ENCODE measurements around the gene ULK1. TPM values are rescaled to one million over a fixed set of nuclear protein-coding genes. Genes with fewer than 3 reads are reported as not detected.
"Not testable (repeated sequence)": the region's sequence is repeated elsewhere in the genome, so short reads cannot be mapped to it uniquely, and the experiment has no call there.

ULK1 gene
- total RNA-seq, 4 donors from 2014 or later, result 11.8 to 135 (median 38.8) TPM

GRCh38 chr12:131872154-131873051, 22.0 kb upstream of the ULK1 start:
- TF ChIP-seq CTCF (IDR thresholded peaks at IDR 0.05) (no peak), POLR2A (IDR thresholded peaks at IDR 0.05) (no peak)
- intact Hi-C loops (cut with DNase I; ENCODE audit: low total_unique reads), result no loop called here
- H3K27me3 ChIP-seq, result no peaks in the 10 kb centered on the region
- DNase-seq, result no peak
- no peaks in the 10 kb centered on the region for H3K9me3 ChIP-seq
- H3K36me3 ChIP-seq, result no peaks in the 10 kb centered on the region
- no peaks in the 10 kb centered on the region for H3K4me1 ChIP-seq
- no peak overlapping the region for H3K27ac ChIP-seq
- H3K4me3 ChIP-seq, result no peak overlapping the region

DNA sequence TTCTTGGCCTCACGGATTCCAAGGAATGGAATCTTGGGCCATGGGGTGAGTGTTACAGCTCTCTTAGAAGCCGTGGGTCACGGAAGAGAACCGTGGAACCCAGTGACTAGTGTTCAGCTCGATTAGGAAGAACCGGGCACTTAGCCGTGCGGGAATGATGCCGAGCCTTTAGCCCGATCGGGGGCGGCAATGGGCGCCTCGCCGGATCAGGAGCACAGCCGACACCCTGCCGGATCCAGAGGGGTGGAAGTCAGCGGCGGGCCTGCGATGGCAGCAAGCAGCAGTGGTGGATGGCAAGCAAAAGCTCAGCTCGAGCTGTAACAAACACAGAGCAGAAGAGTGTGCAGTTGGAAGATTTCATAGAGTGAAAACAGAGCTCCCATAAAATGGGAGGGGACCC, 21.1 kb upstream of the ULK1 start:
- Histone ChIP-seq H3K4me1 (no peaks in the 10 kb centered on the region), H3K4me3 (no peak overlapping the region), H3K27ac (no peak overlapping the region), H3K36me3 (no peaks in the 10 kb centered on the region), H3K27me3 (no peaks in the 10 kb centered on the region), H3K9me3 (no peaks in the 10 kb centered on the region)
- DNase-seq, result no peak
- no peak for TF ChIP-seq CTCF (IDR thresholded peaks at IDR 0.05)
- TF ChIP-seq POLR2A (IDR thresholded peaks at IDR 0.05), result no peak
- intact Hi-C loops (cut with DNase I; ENCODE audit: low total_unique reads), result no loop called here

DNA sequence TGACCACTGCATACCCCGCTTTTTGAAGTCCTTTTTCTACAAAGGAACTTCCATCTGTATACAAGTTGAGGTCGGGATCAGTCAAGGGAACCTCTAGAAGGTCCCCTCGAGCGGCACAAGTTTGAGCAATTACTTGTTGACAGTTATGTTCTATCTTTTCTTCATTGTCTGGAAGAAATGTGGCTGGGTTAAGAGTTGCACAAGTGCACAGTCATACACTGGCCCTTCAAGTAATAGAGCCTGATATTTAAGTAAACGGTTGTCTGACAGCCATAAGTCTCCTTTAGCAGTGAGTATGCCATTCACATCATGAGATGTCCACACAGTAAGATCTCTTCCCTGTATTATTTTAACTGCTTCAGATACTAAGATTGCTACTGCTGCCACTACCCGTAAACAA, 19.4 kb upstream of the ULK1 start:
- H3K4me1 ChIP-seq; H3K27ac ChIP-seq; H3K27me3 ChIP-seq; H3K36me3 ChIP-seq; intact Hi-C loops (cut with DNase I; ENCODE audit: low total_unique reads); H3K9me3 ChIP-seq; DNase-seq; H3K4me3 ChIP-seq: not testable (repeated sequence)

DNA sequence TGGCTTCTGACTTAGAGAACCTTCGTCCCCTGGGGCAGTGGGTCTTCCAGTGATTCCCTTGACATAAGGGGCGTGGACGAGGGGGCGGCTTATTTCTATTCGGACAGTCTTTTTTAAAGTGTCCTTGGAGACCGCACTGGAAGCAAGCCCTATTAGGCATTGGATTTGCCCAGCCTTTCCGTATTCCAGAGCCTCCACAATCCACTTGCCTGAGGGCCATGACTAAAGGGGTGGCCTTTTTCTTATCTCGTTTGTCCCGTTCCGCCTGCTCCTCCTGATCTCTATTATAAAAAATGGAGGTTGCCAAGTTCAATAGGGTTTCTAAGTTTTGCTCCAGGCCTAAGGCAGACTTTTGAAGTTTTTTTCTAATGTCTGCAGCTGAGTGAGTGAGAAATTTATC, 17.2 kb upstream of the ULK1 start:
- H3K27me3 ChIP-seq; H3K4me1 ChIP-seq; intact Hi-C loops (cut with DNase I; ENCODE audit: low total_unique reads); H3K9me3 ChIP-seq; H3K27ac ChIP-seq; H3K36me3 ChIP-seq; DNase-seq; H3K4me3 ChIP-seq: not testable (repeated sequence)

GRCh38 chr12:131878436-131878835, 16.0 kb upstream of the ULK1 start:
- H3K4me1 ChIP-seq, result not testable (repeated sequence)

DNA sequence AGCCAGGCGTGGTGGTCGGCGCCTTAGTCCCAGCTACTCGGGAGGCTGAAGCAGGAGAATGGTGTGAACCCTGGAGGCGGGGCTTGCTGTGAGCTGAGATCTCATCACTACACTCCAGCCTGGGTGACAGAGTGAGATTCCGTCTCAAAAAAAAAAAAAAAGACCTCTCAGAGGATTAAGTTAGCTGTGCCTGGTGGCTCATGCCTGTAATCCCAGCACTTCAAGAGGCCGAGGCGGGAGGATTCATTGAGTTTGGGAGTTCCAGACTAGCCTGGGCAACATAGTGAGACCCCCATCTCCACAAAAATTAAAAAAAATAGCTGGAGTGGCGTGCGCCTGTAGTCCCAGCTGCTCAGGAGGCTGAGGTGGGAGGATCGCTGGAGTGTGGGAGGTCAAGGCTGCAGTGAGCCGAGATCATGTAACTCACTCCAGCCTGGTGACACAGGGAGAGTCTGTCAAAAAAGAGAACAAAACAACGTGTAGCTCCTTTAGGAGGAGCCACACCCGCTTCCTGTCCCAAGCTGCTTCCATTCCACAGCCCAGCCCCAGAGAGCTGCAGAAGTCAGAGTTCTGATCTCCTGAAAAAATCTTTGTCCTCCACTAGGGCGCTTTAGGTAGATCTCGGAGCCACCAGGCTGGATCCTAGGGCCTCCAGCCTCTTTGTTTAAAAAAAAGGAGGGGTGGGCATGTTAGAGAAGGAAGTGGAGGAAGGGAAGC, 11.5 kb upstream of the ULK1 start:
- DNase-seq, result no peak
- Histone ChIP-seq H3K27me3 (no peaks in the 10 kb centered on the region), H3K4me3 (no peak overlapping the region), H3K9me3 (no peaks in the 10 kb centered on the region), H3K36me3 (no peaks in the 10 kb centered on the region), H3K4me1 (no peaks in the 10 kb centered on the region), H3K27ac (no peak overlapping the region)
- no peak for TF ChIP-seq CTCF (IDR thresholded peaks at IDR 0.05)
- no peak for TF ChIP-seq POLR2A (IDR thresholded peaks at IDR 0.05)
- intact Hi-C loops (cut with DNase I; ENCODE audit: low total_unique reads), result no loop called here

More at GRCh38 chr12:131878436-131878835, 16.0 kb upstream of the ULK1 start:
- H3K4me3 ChIP-seq; DNase-seq; H3K36me3 ChIP-seq; H3K27ac ChIP-seq; H3K9me3 ChIP-seq; H3K27me3 ChIP-seq; intact Hi-C loops (cut with DNase I; ENCODE audit: low total_unique reads): not testable (repeated sequence)

Data from uterus (tissue), 4 donors.